Inferior parietal cortex (tissue), 1 donor: ENCODE results near the gene ACBD5.
"Not testable (repeated sequence)": the region's sequence is repeated elsewhere in the genome, so short reads cannot be mapped to it uniquely, and the experiment has no call there.

Experiments used
- DNase-seq: peaks from one replicate; pipeline ENCODE4 v3.0.0-alpha.2; 2016; ENCODE audit errors: extremely low spot score

The ACBD5 gene

GRCh38 chr10:27241010-27241651 is 534 bp upstream of the ACBD5 start:
- DNase-seq: peak; percentile 47

GRCh38 chr10:27237531-27237930 is 3.1 kb downstream of the ACBD5 start:
- not testable (repeated sequence) for DNase-seq

GRCh38 chr10:27236589-27237128 is 3.9 kb downstream of the ACBD5 start:
- DNase-seq: not testable (repeated sequence)

GRCh38 chr10:27235706-27236105 is 4.9 kb downstream of the ACBD5 start:
- DNase-seq: no peak

GRCh38 chr10:27230022-27230421 is 10.6 kb downstream of the ACBD5 start:
- no peak for DNase-seq

- no peak for DNase-seq
These were observed 14.8 kb downstream of the ACBD5 start for GRCh38 chr10:27225642-27226257.

- no peak for DNase-seq
These were observed 15.5 kb downstream of the ACBD5 start for GRCh38 chr10:27225011-27225590.

- DNase-seq: no peak
These were observed 16.6 kb downstream of the ACBD5 start for GRCh38 chr10:27223964-27224363.

- no peak for DNase-seq
These were observed 33.2 kb downstream of the ACBD5 start for GRCh38 chr10:27207350-27207749.

GRCh38 chr10:27203806-27204205 is 36.8 kb downstream of the ACBD5 start:
- no peak for DNase-seq

GRCh38 chr10:27197980-27198620 is 42.5 kb downstream of the ACBD5 start:
- DNase-seq: peak; percentile 13

- no peak for DNase-seq
These were observed 48.3 kb downstream of the ACBD5 start for GRCh38 chr10:27192284-27192683.

- DNase-seq: no peak
These were observed 50.1 kb downstream of the ACBD5 start for GRCh38 chr10:27190508-27190907.

GRCh38 chr10:27188897-27189296 is 51.7 kb downstream of the ACBD5 start:
- DNase-seq: no peak

GRCh38 chr10:27188259-27188658 is 52.3 kb downstream of the ACBD5 start:
- no peak for DNase-seq

- DNase-seq: no peak
These were observed 70.7 kb downstream of the ACBD5 start for GRCh38 chr10:27169849-27170248.

- no peak for DNase-seq
These were observed 82.2 kb downstream of the ACBD5 start for GRCh38 chr10:27158421-27158820.

GRCh38 chr10:27157150-27157549 is 83.4 kb downstream of the ACBD5 start:
- DNase-seq: no peak

GRCh38 chr10:27156566-27156965 is 84.0 kb downstream of the ACBD5 start:
- not testable (repeated sequence) for DNase-seq

GRCh38 chr10:27155066-27155754 is 85.4 kb downstream of the ACBD5 start, which contains the start of gene MASTL:
MASTL (plus strand) TSS chr10:27155352; CDS start chr10:27155427, 75 bp downstream.
- peak; percentile 91 for DNase-seq

GRCh38 chr10:27153845-27154193 is 86.8 kb downstream of the ACBD5 start:
- DNase-seq: no peak

- no peak for DNase-seq
These were observed 87.3 kb downstream of the ACBD5 start for GRCh38 chr10:27153329-27153728.
